HG03103 (cell line): ENCODE data around the gene ANO10.
"Not testable (repeated sequence)": the region's sequence is repeated elsewhere in the genome, so short reads cannot be mapped to it uniquely, and the experiment has no call there.

Experiments used
- ATAC-seq: cut with Tn5 transposase; IDR thresholded peaks from one replicate; pipeline ENCODE4 v1.9.1; 2021; ENCODE audit warnings: low read depth; ENCODE audit not compliant: unreplicated experiment

ANO10 gene

DNA sequence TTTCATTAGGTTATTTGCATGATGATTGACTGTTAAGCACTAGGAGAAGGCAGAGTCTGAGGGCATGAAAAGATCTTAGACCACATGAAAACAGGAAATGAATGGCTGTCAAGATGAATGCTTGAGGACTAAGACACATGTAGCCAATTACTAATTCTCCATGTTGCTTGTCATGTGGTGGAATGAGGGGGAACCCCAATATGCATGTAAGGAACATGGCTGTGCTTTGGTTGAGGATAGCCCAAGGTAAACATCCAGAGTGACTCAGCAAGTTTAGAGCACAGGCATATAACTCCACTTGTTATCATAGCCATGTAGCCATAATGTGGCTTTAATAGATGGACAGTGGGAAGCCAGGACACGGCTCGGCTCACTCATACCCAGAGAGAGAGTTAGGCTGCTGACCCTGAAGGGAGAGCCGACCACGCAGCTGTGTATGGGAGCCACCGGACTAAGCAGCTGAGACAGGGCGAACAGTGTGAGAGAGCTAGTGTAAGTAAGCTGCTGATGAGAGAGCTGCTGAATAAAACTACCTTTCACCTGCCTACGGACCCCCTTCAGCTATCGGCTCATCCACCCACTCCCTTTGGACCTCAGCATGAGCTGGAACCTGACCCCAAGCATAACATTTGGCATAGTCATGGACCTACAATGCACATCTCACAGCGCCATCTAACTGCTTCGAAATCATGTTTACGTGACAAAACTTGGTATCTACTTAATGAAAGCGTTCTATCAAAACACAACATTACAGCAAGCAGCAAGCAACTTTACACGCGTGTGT lies 37.6 kb downstream of the ANO10 start:
- no peak for ATAC-seq

DNA sequence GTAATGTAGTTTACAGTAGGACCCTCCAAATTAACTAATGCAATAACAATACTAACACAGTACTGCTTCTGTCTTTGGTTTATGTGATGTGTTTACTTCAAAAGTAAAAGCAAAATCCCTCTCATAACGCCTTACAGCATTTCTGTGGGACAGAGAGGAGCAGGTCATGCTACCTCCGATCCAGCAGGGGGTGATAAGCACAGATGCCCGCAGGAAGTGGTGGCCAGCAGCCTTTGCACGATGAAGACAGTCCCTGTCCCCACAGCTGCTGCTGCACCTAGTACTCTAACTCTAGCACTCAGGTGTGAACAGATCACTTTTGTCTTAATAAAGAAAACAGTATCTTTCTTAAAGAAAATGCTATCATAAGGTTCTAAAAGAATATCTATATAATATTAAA lies 38.3 kb downstream of the ANO10 start:
- ATAC-seq = no peak

GRCh38 chr3:43582866-43583265 lies 38.9 kb downstream of the ANO10 start:
- ATAC-seq = no peak

DNA sequence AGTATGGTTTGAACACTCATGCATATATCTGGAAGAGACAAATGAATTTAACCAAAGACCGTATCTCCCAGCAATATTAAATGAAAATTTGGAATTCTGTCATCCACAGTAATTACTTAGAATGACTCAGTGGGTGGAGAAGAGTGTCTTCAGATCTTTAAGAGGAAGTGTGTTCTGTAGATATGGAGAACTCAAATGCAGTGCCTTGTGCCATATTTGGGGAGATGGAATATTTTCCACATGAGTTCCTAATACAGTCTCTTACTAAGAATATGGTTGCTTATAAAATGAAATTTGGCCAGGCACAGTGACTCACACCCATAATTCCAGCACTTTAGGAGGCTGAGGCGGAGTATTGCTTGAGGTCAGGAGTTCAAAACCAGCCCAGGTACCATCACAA lies 40.5 kb downstream of the ANO10 start:
- ATAC-seq = no peak

GRCh38 chr3:43580181-43580580 lies 41.6 kb downstream of the ANO10 start:
- no peak for ATAC-seq

DNA sequence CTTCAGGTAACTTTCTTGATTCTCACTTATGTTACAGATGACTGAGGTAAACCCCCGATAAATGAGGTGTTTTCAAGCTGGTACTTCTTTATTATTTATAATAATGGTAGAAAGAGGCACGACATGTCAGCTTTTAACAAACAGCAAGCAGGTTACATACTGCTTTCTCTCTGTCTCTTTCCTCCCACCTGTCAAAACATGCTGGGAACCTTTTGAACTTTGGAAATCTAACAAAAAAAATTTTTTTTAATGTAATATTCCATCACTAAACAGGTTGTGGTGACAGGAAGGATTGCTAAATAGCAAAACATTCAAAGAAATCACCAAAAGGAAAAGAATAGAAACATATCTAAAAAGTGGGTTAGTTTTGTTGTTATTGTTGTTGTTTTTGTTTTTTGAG lies 48.2 kb downstream of the ANO10 start:
- ATAC-seq = no peak

- not testable (repeated sequence) for ATAC-seq
These were observed 56.0 kb downstream of the ANO10 start for GRCh38 chr3:43565661-43566341.

DNA sequence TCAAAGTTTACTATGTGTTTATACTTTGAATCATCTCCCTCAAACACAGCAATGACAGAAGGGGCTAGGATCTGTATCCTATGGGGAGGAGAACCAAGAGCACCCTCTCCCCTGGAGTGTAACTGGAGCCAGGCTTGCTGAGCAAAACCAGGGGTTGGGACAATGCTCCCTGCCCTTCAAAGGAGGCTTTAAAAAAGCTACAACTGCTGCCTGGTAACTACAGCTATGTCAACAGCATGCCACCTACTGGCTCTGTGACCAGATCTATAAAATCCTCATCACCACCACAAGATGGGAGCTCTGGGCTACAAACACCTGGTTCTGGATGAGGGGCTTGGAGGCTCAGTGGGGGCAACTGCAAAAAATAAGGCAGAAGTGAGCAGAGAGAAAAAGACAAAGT lies 61.9 kb downstream of the ANO10 start:
- ATAC-seq = no peak

GRCh38 chr3:43558171-43558570 lies 63.6 kb downstream of the ANO10 start:
- no peak for ATAC-seq

DNA sequence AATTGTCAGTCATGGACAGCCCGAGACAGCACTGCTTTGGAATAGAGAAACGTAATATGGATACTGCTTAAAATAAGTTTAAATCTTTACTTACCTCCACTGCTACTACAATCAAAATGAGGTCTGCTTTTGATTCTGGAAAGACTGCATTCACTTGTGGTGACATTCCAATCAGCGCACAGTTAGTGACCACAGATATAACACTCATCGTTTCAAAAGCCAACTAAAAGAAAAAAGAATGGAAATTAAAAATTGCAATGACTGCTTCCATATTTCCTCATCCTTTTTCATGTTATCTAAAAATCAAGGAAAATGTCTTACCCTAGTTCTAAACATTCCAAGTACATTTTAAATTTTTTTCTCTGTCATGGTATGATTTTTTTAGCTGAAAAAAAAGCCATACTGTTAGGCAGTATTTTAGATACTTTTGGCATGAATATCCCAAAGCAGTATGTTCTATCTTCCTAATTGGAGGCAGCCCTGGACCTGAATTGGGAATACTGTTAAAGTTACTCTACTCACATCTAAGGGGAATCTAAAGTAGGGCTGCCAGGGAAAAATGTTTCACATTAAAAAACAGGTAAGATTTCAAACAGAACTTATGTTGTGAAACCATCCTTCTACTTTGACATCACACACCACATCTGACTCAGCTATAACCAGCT lies 72.1 kb downstream of the ANO10 start:
- ATAC-seq = no peak

- not testable (repeated sequence) for ATAC-seq
These were observed 77.5 kb downstream of the ANO10 start for GRCh38 chr3:43544277-43544676.

GRCh38 chr3:43542328-43543043 lies 79.3 kb downstream of the ANO10 start:
- no peak for ATAC-seq

DNA sequence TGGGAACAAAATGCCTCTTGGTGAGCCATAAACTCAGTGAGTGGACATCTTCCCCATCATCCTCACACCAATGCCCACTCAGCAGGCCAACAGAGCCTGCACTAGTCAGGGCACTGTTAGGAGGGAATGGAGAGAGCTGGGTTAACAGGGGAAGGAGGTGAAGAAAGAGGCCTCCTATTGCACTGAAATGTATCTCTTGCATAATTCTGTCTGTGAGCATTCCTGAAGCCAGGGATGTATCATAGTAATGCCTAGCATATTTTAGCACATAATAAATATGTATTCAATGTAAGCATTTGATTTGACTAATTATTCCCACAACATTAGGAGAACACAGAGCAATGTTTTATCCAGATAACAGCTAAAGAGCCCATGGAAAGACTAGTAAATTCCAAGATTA lies 81.2 kb downstream of the ANO10 start:
- no peak for ATAC-seq

- ATAC-seq = no peak
These were observed 82.5 kb downstream of the ANO10 start for GRCh38 chr3:43539321-43539720.

DNA sequence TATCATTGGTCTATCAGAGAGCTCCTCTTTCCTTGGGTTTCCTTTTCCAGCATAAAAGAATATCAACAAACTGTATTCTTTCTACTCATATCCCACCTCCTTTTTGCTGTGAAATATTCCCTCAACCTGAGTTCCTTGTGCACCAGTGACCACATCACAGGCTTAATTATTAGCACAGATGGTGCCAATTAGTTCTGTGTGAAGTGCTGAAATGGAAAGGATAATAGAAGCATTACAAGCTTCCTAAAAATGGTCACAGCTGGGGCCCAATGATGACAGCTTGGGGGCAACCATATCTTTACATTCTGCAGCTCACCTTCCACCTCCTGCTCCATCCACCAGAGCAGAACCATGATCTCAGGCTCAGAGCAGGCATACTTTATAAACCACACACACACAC lies 84.6 kb downstream of the ANO10 start:
- ATAC-seq = no peak

DNA sequence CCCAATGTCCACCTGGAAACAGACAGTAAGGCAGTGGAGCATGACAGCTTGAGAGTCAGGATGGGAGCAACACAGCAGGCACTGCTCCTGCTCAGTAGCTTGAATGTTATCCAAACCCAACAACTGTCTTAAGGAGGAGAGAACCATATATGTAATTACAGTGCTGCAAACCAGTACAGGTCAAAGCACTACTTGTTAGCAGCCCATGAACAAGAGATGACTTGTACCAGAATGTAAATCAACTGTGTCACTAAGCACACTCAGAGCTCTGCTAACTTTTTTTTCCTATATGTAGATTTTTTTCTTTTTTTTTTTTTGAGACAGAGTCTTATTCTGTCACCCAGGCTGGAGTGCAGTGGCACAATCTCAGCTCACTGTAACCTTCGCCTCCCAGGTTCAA lies 87.1 kb downstream of the ANO10 start:
- no peak for ATAC-seq

DNA sequence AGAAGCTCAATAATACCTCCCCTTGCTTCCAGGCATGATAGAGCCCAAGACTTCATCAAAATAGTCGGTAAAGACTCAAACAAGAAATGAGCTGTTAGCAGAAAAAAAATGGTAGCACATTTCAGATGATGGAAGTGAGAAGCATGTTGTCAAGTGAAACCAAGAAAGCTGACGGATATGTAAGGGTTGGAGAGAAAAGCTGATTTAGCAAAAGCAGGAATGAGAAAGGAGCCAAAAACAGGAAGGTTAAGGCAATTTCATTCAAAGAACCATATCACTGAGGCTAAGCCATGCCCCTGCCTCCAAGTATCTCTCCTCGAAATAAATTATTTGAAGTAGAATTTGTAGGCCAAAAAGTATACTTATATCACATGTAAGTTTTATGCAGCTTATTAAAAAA lies 88.8 kb downstream of the ANO10 start:
- no peak for ATAC-seq

DNA sequence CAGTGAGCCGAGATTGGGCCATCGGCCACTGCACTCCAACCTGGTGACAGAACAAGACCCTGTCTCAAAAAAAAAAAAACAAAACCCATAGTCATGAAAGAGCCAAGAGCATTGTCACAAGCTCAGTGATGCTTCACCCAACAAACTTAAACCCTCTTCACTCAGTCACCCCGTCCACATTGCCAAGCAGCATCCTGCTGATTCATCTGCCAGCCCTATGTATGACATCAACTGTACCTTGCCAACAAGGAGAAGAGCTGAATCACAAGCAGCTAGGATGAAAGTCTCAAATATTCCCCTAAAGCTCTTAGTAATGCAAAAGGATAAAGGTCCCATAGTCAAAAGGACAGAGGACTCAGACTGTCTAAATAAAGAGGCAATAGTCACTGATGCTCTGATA lies 90.0 kb downstream of the ANO10 start:
- no peak for ATAC-seq

- no peak for ATAC-seq
These were observed 93.2 kb downstream of the ANO10 start for GRCh38 chr3:43528498-43529099.

- ATAC-seq = no peak
These were observed 94.9 kb downstream of the ANO10 start for GRCh38 chr3:43526956-43527355.
